HG03025 (cell line): ENCODE data around the gene PGR.

Source experiments
- ATAC-seq: cut with Tn5 transposase; IDR thresholded peaks from one replicate; pipeline ENCODE4 v1.9.1; 2021; ENCODE audit warnings: mild to moderate bottlenecking, moderate library complexity; ENCODE audit not compliant: unreplicated experiment, low FRiP score

PGR gene

GRCh38 chr11:101083335-101083734 lies 46.3 kb downstream of the PGR start:
- no peak for ATAC-seq

GRCh38 chr11:101082813-101083212 lies 46.8 kb downstream of the PGR start:
- ATAC-seq: no peak

GRCh38 chr11:101063706-101064105 lies 65.9 kb downstream of the PGR start:
- ATAC-seq: no peak

- ATAC-seq: no peak
Observed at GRCh38 chr11:101061606-101062005, 68.0 kb downstream of the PGR start.

- no peak for ATAC-seq
Observed at GRCh38 chr11:101059331-101059730, 70.3 kb downstream of the PGR start.

GRCh38 chr11:101053492-101053891 lies 76.1 kb downstream of the PGR start:
- no peak for ATAC-seq

GRCh38 chr11:101051677-101052076 lies 77.9 kb downstream of the PGR start:
- no peak for ATAC-seq

- no peak for ATAC-seq
Observed at GRCh38 chr11:101049813-101050212, 79.8 kb downstream of the PGR start.

GRCh38 chr11:101049123-101049522 lies 80.5 kb downstream of the PGR start:
- no peak for ATAC-seq

GRCh38 chr11:101048479-101048878 lies 81.1 kb downstream of the PGR start:
- ATAC-seq: no peak

- peak; percentile 68 for ATAC-seq
Observed at GRCh38 chr11:101046947-101047346, 82.7 kb downstream of the PGR start.

- no peak for ATAC-seq
Observed at GRCh38 chr11:101045415-101045814, 84.2 kb downstream of the PGR start.

GRCh38 chr11:101043940-101044339 lies 85.7 kb downstream of the PGR start:
- no peak for ATAC-seq

- ATAC-seq: no peak
Observed at GRCh38 chr11:101035872-101036271, 93.7 kb downstream of the PGR start.

GRCh38 chr11:101034076-101034475 lies 95.5 kb downstream of the PGR start:
- no peak for ATAC-seq

- ATAC-seq: no peak
Observed at GRCh38 chr11:101032991-101033390, 96.6 kb downstream of the PGR start.

GRCh38 chr11:101031713-101032112 lies 97.9 kb downstream of the PGR start:
- ATAC-seq: no peak

- ATAC-seq: peak; percentile 47
Observed at GRCh38 chr11:101030692-101031091, 98.9 kb downstream of the PGR start.

GRCh38 chr11:101030015-101030414 lies 99.6 kb downstream of the PGR start:
- ATAC-seq: no peak

GRCh38 chr11:101028644-101029043 lies 101.0 kb downstream of the PGR start:
- no peak for ATAC-seq

- no peak for ATAC-seq
Observed at GRCh38 chr11:101022256-101022655, 107.4 kb downstream of the PGR start.

- no peak for ATAC-seq
Observed at GRCh38 chr11:101019870-101020269, 109.7 kb downstream of the PGR start.

- no peak for ATAC-seq
Observed at GRCh38 chr11:101014600-101015285, 114.9 kb downstream of the PGR start.
